SHP77 (cell line): ENCODE results near the gene ASCL5.

Experiments
- DNase-seq, 2 experiments: peaks; one replicate each; lab custom pipeline; 2025; lab: John Stamatoyannopoulos, UW

Gene ASCL5

DNA sequence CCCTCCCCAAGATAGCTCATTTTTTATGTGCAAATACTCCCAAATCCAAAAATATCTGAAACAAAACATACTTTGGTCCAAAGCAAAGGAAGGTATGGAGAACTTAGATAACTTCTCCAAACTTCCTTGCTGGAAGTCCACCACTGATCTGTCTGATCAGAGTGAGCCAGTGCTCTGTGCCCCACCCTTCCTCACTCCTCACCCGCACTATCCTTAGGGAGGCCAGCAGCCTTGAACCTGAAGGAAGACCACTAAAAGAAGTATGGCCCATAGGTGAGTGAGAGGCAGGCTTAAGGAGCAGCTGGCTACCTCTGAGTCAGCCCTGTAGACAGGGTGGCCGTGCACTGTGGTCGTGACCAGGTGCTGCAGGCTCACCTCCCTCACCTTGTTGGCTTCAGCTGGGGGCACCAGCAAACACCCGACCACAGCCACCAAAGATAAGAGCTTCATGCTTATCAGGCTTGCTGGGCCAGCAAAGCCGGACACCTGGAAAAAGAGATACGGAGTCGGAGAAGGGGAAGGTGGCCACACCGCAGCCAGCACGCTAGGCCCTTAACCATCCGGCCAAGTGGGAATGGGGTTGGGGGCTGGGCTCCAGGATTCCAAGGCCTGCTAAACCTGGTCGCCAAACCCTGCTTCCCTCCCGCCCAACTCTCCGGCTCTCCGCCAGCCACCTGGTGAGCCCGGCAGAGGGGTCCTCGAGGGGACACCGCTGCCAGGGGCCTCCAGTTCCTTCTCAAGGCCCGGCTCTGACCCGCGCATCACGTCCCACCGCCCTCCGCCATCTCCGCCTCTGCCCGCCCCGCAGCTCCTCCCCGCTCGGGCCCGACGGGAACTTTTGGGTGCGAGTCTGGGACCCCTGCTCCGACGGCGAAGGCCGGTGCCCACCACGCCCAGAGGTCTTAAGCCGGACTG lies 26.7 kb upstream of the ASCL5 start:
- DNase-seq = no peak

GRCh38 chr1:201149400-201149799 lies 22.4 kb upstream of the ASCL5 start:
- DNase-seq = peak; percentile 43 to 59

DNA sequence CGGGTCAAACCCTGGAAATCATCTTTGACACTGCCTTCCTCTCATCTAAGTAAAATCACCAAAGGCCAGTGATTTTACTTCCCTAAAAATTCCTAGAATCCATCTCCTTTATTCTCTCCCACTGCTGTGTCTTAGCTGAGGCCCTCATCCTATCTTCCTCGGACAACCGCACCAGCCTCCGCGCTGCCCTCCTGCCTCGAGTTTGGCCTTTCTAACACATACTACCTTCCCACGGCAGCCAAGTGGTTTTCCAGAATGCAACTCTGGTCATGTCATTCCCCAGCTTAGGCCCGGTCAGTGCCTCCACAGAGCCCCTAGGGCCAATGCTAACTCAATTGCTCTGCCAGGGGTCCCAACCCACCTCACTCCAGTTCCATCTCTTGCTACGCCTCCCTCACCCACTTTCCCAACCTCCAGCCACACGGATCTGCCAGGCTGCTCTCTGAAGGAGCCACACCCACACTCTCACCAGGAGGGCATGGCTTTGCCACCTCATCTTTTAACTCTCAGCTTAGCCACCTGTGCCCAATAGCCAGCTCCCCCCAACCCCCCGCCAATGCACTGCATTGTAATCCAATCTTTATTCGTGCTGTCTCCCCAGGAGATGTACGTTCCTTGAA lies 20.5 kb upstream of the ASCL5 start:
- DNase-seq = no peak

DNA sequence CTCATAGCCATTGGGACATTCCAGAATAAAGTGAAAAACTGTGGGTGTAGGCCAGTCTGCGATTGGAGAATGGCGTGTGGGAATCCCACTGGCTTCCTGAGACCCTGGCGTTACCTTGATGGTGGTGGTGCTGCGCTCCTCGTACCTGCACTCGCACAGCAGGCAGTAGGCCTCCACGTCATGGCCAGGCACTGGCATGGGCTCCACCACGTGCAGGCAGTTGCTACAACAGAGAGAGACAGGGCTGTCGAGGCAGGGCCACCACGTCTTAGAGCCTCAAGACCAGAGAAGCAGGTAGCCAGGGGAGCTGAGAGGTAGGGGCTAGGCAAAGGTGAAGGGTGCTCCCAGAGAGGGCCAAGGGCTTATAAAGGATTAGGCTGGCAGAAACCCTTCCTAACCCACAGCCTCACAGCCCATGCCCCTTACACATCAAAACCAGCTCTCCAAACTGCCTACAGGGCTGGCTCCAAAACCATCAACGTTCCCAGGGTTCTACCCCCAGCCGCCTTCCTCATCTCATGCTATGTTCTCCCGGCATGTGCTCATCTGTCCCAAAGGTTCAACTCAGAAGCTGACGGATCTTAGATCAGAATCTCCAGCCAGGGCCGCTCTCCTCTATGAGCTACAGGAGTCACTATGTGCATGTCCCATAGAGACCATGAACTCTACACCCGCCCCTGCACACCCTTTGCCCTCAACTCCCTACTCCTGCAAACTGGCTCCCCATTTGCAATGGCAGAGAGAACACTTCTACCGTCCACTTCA lies 19.8 kb upstream of the ASCL5 start:
- no peak for DNase-seq

GRCh38 chr1:201145816-201146215 lies 18.8 kb upstream of the ASCL5 start:
- no peak for DNase-seq

DNA sequence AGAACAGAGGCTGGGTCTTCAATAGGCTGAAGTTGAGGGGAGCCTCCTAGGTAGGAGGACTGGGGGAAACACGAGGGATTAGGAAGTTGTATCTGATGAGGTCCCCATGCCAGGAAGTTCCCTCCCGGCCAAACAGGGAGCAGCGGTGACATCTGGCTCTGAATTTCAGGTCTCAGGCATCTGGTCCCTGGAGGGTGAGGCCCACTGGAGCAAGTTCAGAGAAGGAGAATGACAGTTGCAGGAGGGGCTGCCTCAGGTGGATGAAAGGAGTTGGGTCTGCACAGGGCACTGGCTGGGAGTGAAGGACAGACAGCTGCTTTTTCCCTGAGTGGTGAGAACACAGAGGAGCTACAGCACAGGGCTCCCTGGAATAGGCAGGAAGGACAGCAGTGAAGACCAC lies 18.1 kb upstream of the ASCL5 start:
- DNase-seq = no peak

DNA sequence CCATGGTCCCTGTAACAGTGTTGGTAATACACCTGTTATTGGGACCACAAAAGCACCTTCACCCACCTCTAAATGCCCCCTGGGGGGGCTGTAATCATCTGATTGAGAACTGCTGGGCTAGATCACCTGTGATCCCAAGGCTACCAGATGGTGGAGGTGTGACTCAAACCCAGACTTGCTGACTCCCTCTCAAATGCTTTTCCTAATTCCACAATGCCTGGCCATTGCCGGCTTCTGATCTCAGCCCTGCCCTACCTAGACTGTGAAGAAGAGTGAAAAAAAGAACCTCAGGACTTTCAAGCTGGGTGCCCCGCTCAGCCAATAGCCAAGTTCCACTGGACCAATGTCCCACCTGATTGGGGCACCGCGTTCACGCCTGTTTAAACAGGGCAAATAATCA lies 17.7 kb upstream of the ASCL5 start:
- DNase-seq = no peak

GRCh38 chr1:201143726-201144635 lies 17.0 kb upstream of the ASCL5 start:
- DNase-seq = no peak

GRCh38 chr1:201142849-201143725 lies 16.1 kb upstream of the ASCL5 start:
- no peak for DNase-seq

GRCh38 chr1:201142011-201142848 lies 15.2 kb upstream of the ASCL5 start:
- no peak for DNase-seq

DNA sequence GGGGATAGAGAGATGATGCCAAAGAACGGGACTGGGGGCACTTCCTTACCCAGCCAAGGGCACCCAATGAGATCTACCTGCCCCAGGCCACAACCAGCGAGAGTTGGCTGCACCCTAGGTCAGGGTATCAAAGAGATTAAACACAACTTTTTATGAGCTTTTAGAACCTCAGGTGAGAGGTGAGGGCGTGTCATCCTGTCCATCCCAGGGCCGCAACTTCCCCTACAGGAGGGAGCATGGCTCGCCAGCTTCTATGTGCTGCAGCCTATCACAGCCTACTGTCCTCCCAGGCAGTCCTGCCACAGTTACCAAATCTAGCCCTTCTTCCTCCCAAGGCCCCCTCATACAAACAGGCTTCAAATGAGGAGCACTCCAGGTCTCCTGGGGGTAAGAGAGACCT lies 14.4 kb upstream of the ASCL5 start:
- DNase-seq = no peak

DNA sequence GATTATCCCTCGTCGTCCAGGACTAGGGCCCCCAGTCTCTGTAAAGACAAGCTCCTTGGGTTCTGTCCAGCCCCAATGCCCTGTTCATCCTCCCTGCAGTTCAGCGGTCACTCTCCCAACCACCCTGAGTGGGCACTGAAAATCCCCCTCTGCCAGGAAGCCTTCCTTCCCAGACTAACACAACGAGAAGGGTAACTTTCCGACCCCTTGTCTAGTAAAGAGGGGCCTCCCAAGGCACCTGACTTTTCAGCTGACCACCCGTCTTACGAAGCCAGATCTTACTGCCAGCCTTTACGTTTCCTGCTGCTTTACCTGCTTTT lies 13.9 kb upstream of the ASCL5 start:
- DNase-seq = no peak

GRCh38 chr1:201140235-201140940 lies 13.4 kb upstream of the ASCL5 start:
- no peak for DNase-seq

DNA sequence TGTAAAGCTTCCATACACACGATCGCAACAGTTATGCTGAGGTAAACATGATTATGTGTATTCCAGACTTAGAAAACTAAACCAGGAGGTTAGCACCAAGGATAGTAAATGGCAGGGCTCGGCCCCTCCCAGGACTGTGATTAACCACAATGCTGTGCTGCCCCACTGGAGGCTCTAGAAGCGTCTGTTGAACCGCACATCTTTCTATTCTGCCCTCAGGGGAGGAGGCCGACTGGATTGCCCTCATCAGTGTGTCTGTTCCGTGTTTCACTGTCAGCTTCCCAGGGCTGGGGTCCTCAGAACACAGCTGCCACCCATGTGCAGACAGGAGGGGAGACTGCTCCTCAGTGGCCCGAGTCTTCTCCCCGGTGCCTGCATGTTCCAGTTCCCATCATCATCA lies 12.8 kb upstream of the ASCL5 start:
- no peak for DNase-seq

DNA sequence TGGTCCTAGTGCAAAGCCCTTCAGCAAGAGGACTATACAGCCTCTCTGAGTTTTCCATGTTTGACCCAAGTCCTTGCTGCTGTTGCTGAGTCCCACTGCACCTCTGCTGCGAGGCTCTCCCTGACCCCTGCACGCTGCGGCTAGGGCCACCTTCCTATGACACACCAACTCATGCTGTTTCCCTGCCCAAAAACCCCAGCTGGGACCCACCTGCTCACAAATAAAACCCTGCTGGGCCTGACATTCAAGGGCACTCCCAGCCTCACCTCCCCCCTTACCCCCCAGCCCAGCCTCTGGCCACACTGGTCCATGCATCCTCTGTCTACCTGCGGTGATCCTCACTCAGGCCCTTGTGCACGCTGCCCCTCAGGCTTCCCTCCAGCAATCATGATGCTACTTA lies 12.3 kb upstream of the ASCL5 start:
- no peak for DNase-seq

DNA sequence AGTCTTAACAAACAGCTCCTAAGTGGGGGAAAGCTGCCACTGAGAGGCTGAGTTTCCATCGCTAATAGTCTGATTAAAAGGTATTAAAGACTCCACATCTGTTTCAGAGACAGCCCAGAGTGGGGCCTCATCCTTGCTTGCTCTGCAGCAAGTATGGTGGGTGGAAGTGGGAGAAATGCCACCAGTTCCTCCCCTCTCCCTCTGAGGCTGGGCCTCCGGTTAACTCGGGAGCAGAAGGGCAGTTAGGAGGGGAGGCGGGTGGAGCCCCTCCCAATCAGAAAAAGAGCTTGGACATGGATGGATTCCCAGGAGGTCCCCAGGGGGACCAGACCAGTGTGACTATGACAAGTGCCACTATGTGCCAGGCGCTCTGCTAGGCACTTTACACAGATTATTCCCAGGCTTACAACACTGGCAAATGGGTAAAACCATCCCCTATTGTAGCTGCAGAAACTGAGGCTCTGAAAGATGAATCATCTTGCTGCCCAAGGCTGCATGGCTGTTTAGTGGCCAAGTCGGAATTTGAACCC lies 11.4 kb upstream of the ASCL5 start:
- DNase-seq = no peak

- no peak for DNase-seq
These were observed 10.8 kb upstream of the ASCL5 start for GRCh38 chr1:201137579-201138310.

DNA sequence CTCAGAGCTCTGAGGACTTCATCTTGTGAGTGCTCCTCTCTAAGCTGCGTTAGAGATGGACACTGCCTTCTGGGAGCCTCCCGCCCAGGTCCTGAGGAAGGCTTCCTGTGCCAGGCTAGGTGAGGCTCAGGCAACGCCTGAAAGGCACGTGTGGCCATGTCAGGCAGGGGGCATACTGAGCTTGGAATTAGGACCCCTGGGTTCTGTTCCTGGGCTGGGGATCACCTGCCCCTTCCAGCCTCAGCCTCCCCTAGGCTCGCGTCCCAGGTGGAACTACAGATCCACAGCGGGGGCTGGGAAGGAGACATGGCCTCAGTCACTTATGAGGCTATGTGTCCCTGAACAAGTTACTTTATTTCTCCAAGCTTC lies 10.0 kb upstream of the ASCL5 start:
- DNase-seq = no peak
